ENCODE measurements around the gene LGALS9B.
"Not testable (repeated sequence)": the region's sequence is repeated elsewhere in the genome, so short reads cannot be mapped to it uniquely, and the experiment has no call there.

GRCh38 chr17:20464854-20465414, 2.4 kb downstream of the LGALS9B start:
- not testable (repeated sequence) for TF ChIP-seq KDM5A (IDR thresholded peaks at IDR 0.05); JUNB (IDR thresholded peaks at IDR 0.05); CTCF (IDR thresholded peaks at IDR 0.05); HOXA7 (CRISPR knock-in tag; IDR thresholded peaks at IDR 0.05)
